SU-DHL-6 (cell line): ENCODE data around the gene KRTAP5-11.
"Not testable (repeated sequence)": the region's sequence is repeated elsewhere in the genome, so short reads cannot be mapped to it uniquely, and the experiment has no call there.

Source experiments
- H2AFZ ChIP-seq: fragments of 200-600 bp; sonication (generic); 2 replicates; pipeline ENCODE4 v1.6.1; 2014; ENCODE audit warnings: low read depth, mild to moderate bottlenecking, moderate library complexity, mixed read lengths, antibody characterized with exemption, low read length; ENCODE audit not compliant: severe bottlenecking
- H3F3A ChIP-seq: fragments of 200-600 bp; shearing (Covaris generic); 2 replicates; pipeline ENCODE4 v1.6.0; 2016; ENCODE audit warnings: antibody characterized with exemption, mild to moderate bottlenecking; ENCODE audit not compliant: insufficient read depth
- H3K27ac ChIP-seq: fragments of 200-600 bp; sonication (generic); 2 replicates; pipeline ENCODE4 v1.5.1; 2016; ENCODE audit warnings: low read depth, mild to moderate bottlenecking, low read length, moderate library complexity, mixed read lengths
- H3K27me3 ChIP-seq: fragments of 200-600 bp; sonication (generic), shearing (Covaris generic); 2 replicates; pipeline ENCODE4 v1.6.0; 2014; ENCODE audit warnings: mild to moderate bottlenecking, low read length
- H3K36me3 ChIP-seq: fragments of 200-600 bp; sonication (generic); 2 replicates; pipeline ENCODE4 v1.6.1; 2014; ENCODE audit warnings: mild to moderate bottlenecking, low read length, mixed read lengths
- H3K4me2 ChIP-seq: fragments of 300-600, 200-600 bp; shearing (Covaris generic), sonication (generic); 2 replicates; pipeline ENCODE4 v1.6.0; 2014; ENCODE audit warnings: low read length, low read depth, mild to moderate bottlenecking; ENCODE audit not compliant: poor library complexity, severe bottlenecking
- H3K4me3 ChIP-seq: fragments of 200-600 bp; sonication (generic); 2 replicates; pipeline ENCODE4 v1.5.1; 2014; ENCODE audit warnings: antibody characterized with exemption, low read length, mild to moderate bottlenecking, mixed read lengths; ENCODE audit not compliant: insufficient read depth, poor library complexity, severe bottlenecking
- H3K79me2 ChIP-seq: fragments of 200-600 bp; sonication (generic); 2 replicates; pipeline ENCODE4 v1.6.1; 2014; ENCODE audit warnings: mild to moderate bottlenecking, low read length, moderate library complexity; ENCODE audit not compliant: insufficient read depth
- H3K9ac ChIP-seq: fragments of 200-600 bp; sonication (generic); 2 replicates; pipeline ENCODE4 v1.7.0; 2014; ENCODE audit warnings: mild to moderate bottlenecking, low read length
- H3K9me2 ChIP-seq: fragments of 200-600 bp; sonication (generic); replicated peaks from 2 replicates; pipeline ENCODE4 v1.6.1; 2014; ENCODE audit warnings: low read length; ENCODE audit not compliant: insufficient read depth
- H3K9me3 ChIP-seq: fragments of 200-600 bp; sonication (generic); 2 replicates; pipeline ENCODE4 v1.6.1; 2014; ENCODE audit warnings: low read length, mixed read lengths; ENCODE audit not compliant: insufficient read depth
- H4K20me1 ChIP-seq: fragments of 200-600 bp; sonication (generic); 2 replicates; pipeline ENCODE4 v1.6.1; 2014; ENCODE audit warnings: low read depth, mild to moderate bottlenecking, antibody characterized with exemption, low read length, moderate library complexity, mixed read lengths
- EZH2phosphoT487 ChIP-seq: fragments of 200-600 bp; sonication (generic), shearing (Covaris generic); conservative IDR thresholded peaks from 2 replicates; pipeline ENCODE4 v1.6.1; 2018; ENCODE audit warnings: mild to moderate bottlenecking, antibody characterized with exemption, low read length, moderate library complexity, mixed read lengths
- TF ChIP-seq, protein P1 (sequence below): fragments of 200-600 bp; sonication (generic); IDR thresholded peaks from one replicate; pipeline ENCODE4 v1.5.1; 2017; ENCODE audit warnings: antibody characterized with exemption, mild to moderate bottlenecking, low read length, moderate library complexity; ENCODE audit not compliant: insufficient read depth, poor library complexity, severe bottlenecking

Gene KRTAP5-11

DNA sequence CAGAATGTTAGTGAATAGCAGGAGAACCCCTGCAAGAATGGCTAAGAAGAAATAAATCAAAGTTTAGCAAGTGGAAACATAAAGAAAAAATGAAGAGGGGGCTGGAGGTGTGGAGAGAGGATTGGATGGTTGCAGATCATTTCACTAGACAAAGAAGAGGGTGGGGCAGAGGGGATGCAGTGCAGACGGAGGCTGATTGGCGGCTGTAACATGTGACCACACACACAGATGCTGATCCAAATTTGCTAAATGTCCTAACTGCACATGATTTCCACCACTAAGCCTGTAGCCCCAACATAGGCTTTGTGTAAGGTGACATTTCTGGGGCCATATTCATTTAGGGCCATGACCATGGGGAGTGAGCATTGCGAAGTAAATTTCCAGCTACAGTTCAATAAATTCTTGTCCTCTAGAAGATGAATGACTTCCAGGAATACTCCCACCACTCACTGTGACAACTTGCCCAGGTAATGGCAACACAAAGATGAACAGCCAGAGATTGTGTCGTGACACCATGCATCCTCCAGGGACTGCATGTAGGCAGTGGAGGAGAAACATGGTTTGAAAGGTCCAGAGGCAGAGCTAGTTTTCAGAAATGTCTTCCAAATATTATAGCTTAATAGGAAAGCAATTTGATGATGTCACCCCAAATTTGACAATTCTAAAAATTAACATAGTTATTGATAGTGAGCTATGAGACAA lies 6.8 kb downstream of the KRTAP5-11 start:
- no peaks in the 10 kb centered on the region for H4K20me1 ChIP-seq
- H3K27ac ChIP-seq = no peak overlapping the region
- H3K4me2 ChIP-seq = no peak overlapping the region
- H2AFZ ChIP-seq = no peak overlapping the region
- no peaks in the 10 kb centered on the region for H3K36me3 ChIP-seq
- no peaks in the 10 kb centered on the region for H3K79me2 ChIP-seq
- TF ChIP-seq EZH2phosphoT487 = no peak
- TF ChIP-seq, protein P1, sequence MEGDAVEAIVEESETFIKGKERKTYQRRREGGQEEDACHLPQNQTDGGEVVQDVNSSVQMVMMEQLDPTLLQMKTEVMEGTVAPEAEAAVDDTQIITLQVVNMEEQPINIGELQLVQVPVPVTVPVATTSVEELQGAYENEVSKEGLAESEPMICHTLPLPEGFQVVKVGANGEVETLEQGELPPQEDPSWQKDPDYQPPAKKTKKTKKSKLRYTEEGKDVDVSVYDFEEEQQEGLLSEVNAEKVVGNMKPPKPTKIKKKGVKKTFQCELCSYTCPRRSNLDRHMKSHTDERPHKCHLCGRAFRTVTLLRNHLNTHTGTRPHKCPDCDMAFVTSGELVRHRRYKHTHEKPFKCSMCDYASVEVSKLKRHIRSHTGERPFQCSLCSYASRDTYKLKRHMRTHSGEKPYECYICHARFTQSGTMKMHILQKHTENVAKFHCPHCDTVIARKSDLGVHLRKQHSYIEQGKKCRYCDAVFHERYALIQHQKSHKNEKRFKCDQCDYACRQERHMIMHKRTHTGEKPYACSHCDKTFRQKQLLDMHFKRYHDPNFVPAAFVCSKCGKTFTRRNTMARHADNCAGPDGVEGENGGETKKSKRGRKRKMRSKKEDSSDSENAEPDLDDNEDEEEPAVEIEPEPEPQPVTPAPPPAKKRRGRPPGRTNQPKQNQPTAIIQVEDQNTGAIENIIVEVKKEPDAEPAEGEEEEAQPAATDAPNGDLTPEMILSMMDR = no peak
- H3K27me3 ChIP-seq = no peaks in the 10 kb centered on the region
- H3K4me3 ChIP-seq = no peak overlapping the region
- no peaks in the 10 kb centered on the region for H3K9me2 ChIP-seq
- H3K9ac ChIP-seq = no peak overlapping the region
- no peaks in the 10 kb centered on the region for H3F3A ChIP-seq
- no peaks in the 10 kb centered on the region for H3K9me3 ChIP-seq

DNA sequence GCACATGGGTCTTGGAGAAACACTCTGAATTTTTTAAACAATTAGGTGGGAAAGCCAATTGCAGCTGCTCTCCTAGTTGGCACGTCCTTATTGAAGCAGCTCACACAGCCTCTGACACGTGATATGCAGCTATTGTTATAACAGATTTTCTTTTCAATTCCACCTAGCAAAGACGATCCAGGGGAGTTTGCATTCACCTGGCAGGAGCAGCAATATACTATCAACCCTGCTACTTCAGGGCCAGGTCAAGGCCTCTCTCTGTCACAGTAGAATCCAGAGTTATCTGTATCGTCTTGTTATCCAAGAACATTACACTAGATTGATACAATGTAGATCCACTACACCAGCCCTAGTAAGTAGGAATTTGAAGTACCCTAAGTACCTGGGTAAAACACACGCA lies 8.3 kb downstream of the KRTAP5-11 start:
- no peaks in the 10 kb centered on the region for H3K36me3 ChIP-seq
- H3K4me2 ChIP-seq = no peak overlapping the region
- no peaks in the 10 kb centered on the region for H4K20me1 ChIP-seq
- no peak overlapping the region for H3K9ac ChIP-seq
- H3K27ac ChIP-seq = no peak overlapping the region
- no peak overlapping the region for H2AFZ ChIP-seq
- TF ChIP-seq, protein P1 = no peak
- no peak for TF ChIP-seq EZH2phosphoT487
- no peak overlapping the region for H3K4me3 ChIP-seq
- H3K9me3 ChIP-seq = no peaks in the 10 kb centered on the region
- no peaks in the 10 kb centered on the region for H3K27me3 ChIP-seq
- no peaks in the 10 kb centered on the region for H3K9me2 ChIP-seq
- H3F3A ChIP-seq = no peaks in the 10 kb centered on the region
- H3K79me2 ChIP-seq = no peaks in the 10 kb centered on the region

DNA sequence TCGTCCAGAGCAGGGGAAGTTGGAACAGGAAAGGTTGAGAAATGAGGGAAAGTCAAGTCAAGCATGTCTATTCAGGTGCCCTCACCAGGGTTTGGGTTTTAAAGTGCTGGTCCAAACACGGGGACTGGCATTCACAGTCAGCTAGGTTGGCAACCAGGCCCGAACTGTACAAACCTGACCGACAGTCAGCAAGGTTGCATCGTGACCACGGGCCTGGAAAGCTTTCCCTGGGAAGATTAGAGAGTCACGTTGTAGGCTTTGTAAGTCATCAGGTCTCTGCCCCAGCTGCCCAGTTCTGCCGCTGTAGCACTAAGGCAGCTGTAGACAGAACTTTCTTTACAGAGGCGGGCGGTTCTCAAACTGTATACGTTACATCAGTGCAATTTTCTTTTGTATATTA lies 9.9 kb downstream of the KRTAP5-11 start:
- TF ChIP-seq, protein P1 = no peak
- TF ChIP-seq EZH2phosphoT487 = no peak
- Histone ChIP-seq H3K9me2 (no peaks in the 10 kb centered on the region), H3K9me3 (no peaks in the 10 kb centered on the region), H3K9ac (no peak overlapping the region), H3K4me2 (no peak overlapping the region), H3K27ac (no peak overlapping the region), H3K27me3 (no peaks in the 10 kb centered on the region), H3K4me3 (no peak overlapping the region), H3K79me2 (no peaks in the 10 kb centered on the region), H4K20me1 (no peaks in the 10 kb centered on the region), H2AFZ (no peak overlapping the region), H3K36me3 (no peaks in the 10 kb centered on the region), H3F3A (no peaks in the 10 kb centered on the region)

DNA sequence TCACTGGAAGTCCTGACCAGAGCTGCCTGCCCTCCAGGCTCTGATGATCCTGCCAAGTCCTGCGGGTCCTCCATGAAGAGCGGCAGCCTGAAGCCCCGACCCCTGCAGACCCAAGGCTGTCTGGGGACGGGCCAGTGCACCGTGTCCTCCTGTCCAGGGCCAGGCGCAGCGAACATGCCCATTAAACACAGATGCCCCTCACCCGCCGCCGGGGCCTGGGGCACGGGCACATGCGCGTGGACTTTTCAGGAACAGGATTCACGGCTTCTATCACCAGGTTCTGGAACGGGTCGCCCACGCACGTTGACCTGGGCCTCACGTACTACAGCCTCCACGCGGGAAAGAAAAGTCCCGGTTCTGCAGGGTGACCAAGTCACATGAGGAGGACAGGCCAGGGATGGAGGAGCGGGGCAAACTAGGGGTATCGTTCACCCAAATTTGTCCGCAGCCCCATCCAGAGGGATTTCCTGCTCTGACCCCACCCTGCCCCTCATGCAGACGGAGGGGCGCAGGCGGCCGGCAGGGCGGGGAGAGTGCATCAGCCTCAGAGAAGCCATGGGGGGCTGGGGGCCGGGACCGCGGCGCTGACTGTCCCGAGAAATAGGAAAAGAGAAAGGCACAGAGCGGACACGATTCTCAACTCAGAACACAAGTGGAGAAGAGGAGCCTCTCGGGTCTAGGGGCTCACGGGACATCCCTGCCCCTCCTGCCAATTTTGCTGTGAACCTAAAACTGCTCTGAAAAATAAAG lies 11.4 kb downstream of the KRTAP5-11 start:
- not testable (repeated sequence) for H4K20me1 ChIP-seq, H3K9ac ChIP-seq, H3K27me3 ChIP-seq, H3K9me2 ChIP-seq, H3K4me3 ChIP-seq, H3K27ac ChIP-seq, H3K9me3 ChIP-seq, H3F3A ChIP-seq, H2AFZ ChIP-seq, H3K36me3 ChIP-seq, H3K79me2 ChIP-seq, H3K4me2 ChIP-seq
